ENCODE data around the gene DIP2B. TPM values are rescaled to one million over a fixed set of nuclear protein-coding genes. Genes with fewer than 3 reads are reported as not detected.

Gene DIP2B
- total RNA-seq, 2 experiments from 2014 or later, result 21.4 to 22.5 TPM

- peaks cover 25% of the 10 kb centered on the region for H3K36me3 Mint-ChIP-seq
- H3K4me3 Mint-ChIP-seq, result no peak overlapping the region
- DNase-seq, result no peak
- H3K9me3 Mint-ChIP-seq, result no peaks in the 10 kb centered on the region
- H3K27ac Mint-ChIP-seq, result no peak overlapping the region
- H3K27me3 Mint-ChIP-seq, result no peaks in the 10 kb centered on the region
- no peaks in the 10 kb centered on the region for H3K4me1 Mint-ChIP-seq
These were observed 224.1 kb downstream of the DIP2B start for GRCh38 chr12:50728841-50729240.

- Mint-ChIP-seq H3K27me3 (no peaks in the 10 kb centered on the region), H3K9me3 (no peaks in the 10 kb centered on the region), H3K4me3 (no peak overlapping the region), H3K27ac (no peak overlapping the region), H3K4me1 (no peaks in the 10 kb centered on the region), H3K36me3 (peaks cover 25% of the 10 kb centered on the region)
- no peak for DNase-seq
These were observed 227.8 kb downstream of the DIP2B start for GRCh38 chr12:50732591-50732990.

GRCh38 chr12:50733706-50734105 is 228.9 kb downstream of the DIP2B start:
- Mint-ChIP-seq H3K4me3 (no peak overlapping the region), H3K27ac (no peak overlapping the region), H3K36me3 (peaks cover 22% of the 10 kb centered on the region), H3K27me3 (no peaks in the 10 kb centered on the region), H3K9me3 (no peaks in the 10 kb centered on the region), H3K4me1 (no peaks in the 10 kb centered on the region)
- DNase-seq, result no peak

GRCh38 chr12:50734409-50735263 is 229.9 kb downstream of the DIP2B start:
- Mint-ChIP-seq H3K27ac (no peak overlapping the region), H3K4me1 (no peaks in the 10 kb centered on the region), H3K9me3 (no peaks in the 10 kb centered on the region)

GRCh38 chr12:50739611-50740010 is 234.8 kb downstream of the DIP2B start:
- Mint-ChIP-seq H3K27me3 (no peaks in the 10 kb centered on the region), H3K9me3 (no peaks in the 10 kb centered on the region), H3K27ac (no peak overlapping the region), H3K36me3 (peaks cover 12% of the 10 kb centered on the region), H3K4me3 (no peak overlapping the region), H3K4me1 (no peaks in the 10 kb centered on the region)
- no peak for DNase-seq

More at GRCh38 chr12:50734409-50735263, 229.9 kb downstream of the DIP2B start:
- H3K36me3 Mint-ChIP-seq, result peaks cover 19% of the 10 kb centered on the region
- DNase-seq, result peak; percentile 2
- no peak overlapping the region for H3K4me3 Mint-ChIP-seq
- H3K27me3 Mint-ChIP-seq, result no peaks in the 10 kb centered on the region

- H3K27me3 Mint-ChIP-seq, result no peaks in the 10 kb centered on the region
- H3K4me1 Mint-ChIP-seq, result no peaks in the 10 kb centered on the region
- no peak overlapping the region for H3K4me3 Mint-ChIP-seq
- DNase-seq, result no peak
- peak overlapping the region; percentile 52 for H3K27ac Mint-ChIP-seq
- peaks cover 12% of the 10 kb centered on the region for H3K36me3 Mint-ChIP-seq
- no peaks in the 10 kb centered on the region for H3K9me3 Mint-ChIP-seq
These were observed 235.5 kb downstream of the DIP2B start for GRCh38 chr12:50740307-50740706.

- Mint-ChIP-seq H3K4me1 (no peaks in the 10 kb centered on the region), H3K27ac (no peak overlapping the region), H3K4me3 (no peak overlapping the region), H3K36me3 (peaks cover 9% of the 10 kb centered on the region), H3K27me3 (no peaks in the 10 kb centered on the region), H3K9me3 (no peaks in the 10 kb centered on the region)
- DNase-seq, result no peak
These were observed 238.0 kb downstream of the DIP2B start for GRCh38 chr12:50742776-50743175.

- Mint-ChIP-seq H3K4me3 (no peak overlapping the region), H3K4me1 (no peaks in the 10 kb centered on the region), H3K36me3 (peaks cover 11% of the 10 kb centered on the region), H3K27ac (no peak overlapping the region), H3K9me3 (no peaks in the 10 kb centered on the region), H3K27me3 (no peaks in the 10 kb centered on the region)
- no peak for DNase-seq
These were observed 241.1 kb downstream of the DIP2B start for GRCh38 chr12:50745861-50746260.

- Mint-ChIP-seq H3K4me1 (no peaks in the 10 kb centered on the region), H3K27me3 (no peaks in the 10 kb centered on the region), H3K9me3 (no peaks in the 10 kb centered on the region), H3K36me3 (peaks cover 10% of the 10 kb centered on the region), H3K27ac (no peak overlapping the region), H3K4me3 (no peak overlapping the region)
- DNase-seq, result no peak
These were observed 241.6 kb downstream of the DIP2B start for GRCh38 chr12:50746431-50746830.

- Mint-ChIP-seq H3K9me3 (no peaks in the 10 kb centered on the region), H3K36me3 (peaks cover 5% of the 10 kb centered on the region), H3K4me3 (no peak overlapping the region), H3K27ac (no peak overlapping the region), H3K4me1 (no peaks in the 10 kb centered on the region), H3K27me3 (no peaks in the 10 kb centered on the region)
- no peak for DNase-seq
These were observed 243.0 kb downstream of the DIP2B start for GRCh38 chr12:50747817-50748216.

GRCh38 chr12:50749459-50749882 is 244.7 kb downstream of the DIP2B start:
- no peaks in the 10 kb centered on the region for H3K4me1 Mint-ChIP-seq
- peaks cover 5% of the 10 kb centered on the region for H3K36me3 Mint-ChIP-seq
- no peak overlapping the region for H3K27ac Mint-ChIP-seq
- H3K4me3 Mint-ChIP-seq, result no peak overlapping the region
- no peak for DNase-seq
- no peaks in the 10 kb centered on the region for H3K27me3 Mint-ChIP-seq
- H3K9me3 Mint-ChIP-seq, result no peaks in the 10 kb centered on the region

- Mint-ChIP-seq H3K4me3 (no peak overlapping the region), H3K9me3 (no peaks in the 10 kb centered on the region), H3K27me3 (no peaks in the 10 kb centered on the region), H3K36me3 (peaks cover 5% of the 10 kb centered on the region), H3K4me1 (no peaks in the 10 kb centered on the region), H3K27ac (peak overlapping the region; percentile 3)
- DNase-seq, result no peak
These were observed 245.6 kb downstream of the DIP2B start for GRCh38 chr12:50750366-50750765.

GRCh38 chr12:50751948-50752721 is 247.3 kb downstream of the DIP2B start:
- Mint-ChIP-seq H3K36me3 (peaks cover 5% of the 10 kb centered on the region), H3K4me1 (no peaks in the 10 kb centered on the region), H3K9me3 (no peaks in the 10 kb centered on the region), H3K4me3 (no peak overlapping the region), H3K27ac (no peak overlapping the region), H3K27me3 (no peaks in the 10 kb centered on the region)
- DNase-seq, result no peak

- no peak overlapping the region for H3K4me3 Mint-ChIP-seq
- H3K27me3 Mint-ChIP-seq, result no peaks in the 10 kb centered on the region
- peaks cover 5% of the 10 kb centered on the region for H3K36me3 Mint-ChIP-seq
- no peaks in the 10 kb centered on the region for H3K4me1 Mint-ChIP-seq
- no peak overlapping the region for H3K27ac Mint-ChIP-seq
- H3K9me3 Mint-ChIP-seq, result no peaks in the 10 kb centered on the region
- DNase-seq, result no peak
These were observed 248.5 kb downstream of the DIP2B start for GRCh38 chr12:50753232-50753769.

- Mint-ChIP-seq H3K4me1 (peaks cover 25% of the 10 kb centered on the region), H3K36me3 (peaks cover 15% of the 10 kb centered on the region), H3K9me3 (peaks cover 4% of the 10 kb centered on the region), H3K27me3 (no peaks in the 10 kb centered on the region), H3K4me3 (peak within 1 kb of the TSS; percentile 94), H3K27ac (peak within 1 kb of the TSS; percentile 98)
- peak; percentile 92 for DNase-seq
These were observed 259.0 kb downstream of the DIP2B start, which contains the start of gene ATF1 for GRCh38 chr12:50763639-50764285. Gene ATF1, plus strand, starts transcription at chr12:50764101. Its CDS starts 16,045 bp downstream, at chr12:50780146.
